ENCODE results near the gene MYO7A. TPM values are rescaled to one million over a fixed set of nuclear protein-coding genes. Genes with fewer than 3 reads are reported as not detected.

MYO7A gene
- total RNA-seq, 1 experiment from 2014 or later, result 0.40 TPM

Other genes with a start within 250 kb of the MYO7A start
- not detected in 2 replicates for gene B3GNT6, start 93.8 kb upstream of the MYO7A start, total RNA-seq (2014; rRNA removed; shearing (Covaris generic))
- 2.7 and 5.5 TPM in 2 replicates for gene CAPN5, start 61.3 kb upstream of the MYO7A start, total RNA-seq (2014; rRNA removed; shearing (Covaris generic))
- not detected in 2 replicates for gene OMP, start 25.4 kb upstream of the MYO7A start, total RNA-seq (2014; rRNA removed; shearing (Covaris generic))
- not detected in 2 replicates for gene GDPD4, start 173.4 kb downstream of the MYO7A start, total RNA-seq (2014; rRNA removed; shearing (Covaris generic))